Parathyroid adenoma (tissue), 2 donors: ENCODE measurements around the gene PPP1R3E.

ENCODE experiments used
- H2AFZ ChIP-seq: fragments of 300-600 bp; sonication (generic); one replicate; pipeline ENCODE4 v1.7.0; 2017; ENCODE audit warnings: antibody characterized with exemption, mild to moderate bottlenecking
- H3K27ac ChIP-seq: fragments of 300-600 bp; sonication (generic); one replicate; pipeline ENCODE4 v1.7.0; 2017
- H3K27me3 ChIP-seq: fragments of 300-600 bp; sonication (generic); one replicate; pipeline ENCODE4 v1.7.0; 2017; ENCODE audit warnings: low read length; ENCODE audit not compliant: control insufficient read depth, insufficient read depth
- H3K36me3 ChIP-seq: fragments of 300-600 bp; sonication (generic); one replicate; pipeline ENCODE4 v1.7.0; 2017; ENCODE audit warnings: low read length; ENCODE audit not compliant: control insufficient read depth, insufficient read depth
- H3K4me1 ChIP-seq: fragments of 300-600 bp; sonication (generic); one replicate; pipeline ENCODE4 v1.7.0; 2017; ENCODE audit warnings: control low read depth
- H3K4me2 ChIP-seq: fragments of 300-600 bp; sonication (generic); one replicate; pipeline ENCODE4 v1.7.0; 2017; ENCODE audit warnings: low read length
- H3K4me3 ChIP-seq: fragments of 300-600 bp; sonication (generic); one replicate; pipeline ENCODE4 v1.7.0; 2017; ENCODE audit warnings: low read depth, low read length
- H3K79me2 ChIP-seq: fragments of 300-600 bp; sonication (generic); one replicate; pipeline ENCODE4 v1.7.0; 2017; ENCODE audit warnings: control low read depth
- H3K9ac ChIP-seq: fragments of 300-600 bp; sonication (generic); one replicate; pipeline ENCODE4 v1.7.0; 2017; ENCODE audit warnings: mild to moderate bottlenecking
- H3K9me3 ChIP-seq: fragments of 300-600 bp; sonication (generic); one replicate; pipeline ENCODE4 v1.7.0; 2017; ENCODE audit warnings: low read length; ENCODE audit not compliant: control insufficient read depth
- TF ChIP-seq, protein P1 (sequence below): fragments of 300-600 bp; sonication (generic); IDR thresholded peaks from one replicate; pipeline ENCODE4 v1.7.0; 2017; ENCODE audit warnings: antibody characterized with exemption, mild to moderate bottlenecking
- donor health status: primary hyperparathyroidism.

Gene PPP1R3E

GRCh38 chr14:23347406-23348296 is 45.0 kb upstream of the PPP1R3E start:
- no peaks in the 10 kb centered on the region for H3K9me3 ChIP-seq
- no peak overlapping the region for H3K9ac ChIP-seq
- no peaks in the 10 kb centered on the region for H3K4me1 ChIP-seq
- H3K36me3 ChIP-seq = no peaks in the 10 kb centered on the region
- TF ChIP-seq, protein P1, sequence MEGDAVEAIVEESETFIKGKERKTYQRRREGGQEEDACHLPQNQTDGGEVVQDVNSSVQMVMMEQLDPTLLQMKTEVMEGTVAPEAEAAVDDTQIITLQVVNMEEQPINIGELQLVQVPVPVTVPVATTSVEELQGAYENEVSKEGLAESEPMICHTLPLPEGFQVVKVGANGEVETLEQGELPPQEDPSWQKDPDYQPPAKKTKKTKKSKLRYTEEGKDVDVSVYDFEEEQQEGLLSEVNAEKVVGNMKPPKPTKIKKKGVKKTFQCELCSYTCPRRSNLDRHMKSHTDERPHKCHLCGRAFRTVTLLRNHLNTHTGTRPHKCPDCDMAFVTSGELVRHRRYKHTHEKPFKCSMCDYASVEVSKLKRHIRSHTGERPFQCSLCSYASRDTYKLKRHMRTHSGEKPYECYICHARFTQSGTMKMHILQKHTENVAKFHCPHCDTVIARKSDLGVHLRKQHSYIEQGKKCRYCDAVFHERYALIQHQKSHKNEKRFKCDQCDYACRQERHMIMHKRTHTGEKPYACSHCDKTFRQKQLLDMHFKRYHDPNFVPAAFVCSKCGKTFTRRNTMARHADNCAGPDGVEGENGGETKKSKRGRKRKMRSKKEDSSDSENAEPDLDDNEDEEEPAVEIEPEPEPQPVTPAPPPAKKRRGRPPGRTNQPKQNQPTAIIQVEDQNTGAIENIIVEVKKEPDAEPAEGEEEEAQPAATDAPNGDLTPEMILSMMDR = no peak
- no peak overlapping the region for H3K4me2 ChIP-seq
- H3K4me3 ChIP-seq = no peak overlapping the region
- no peak overlapping the region for H3K27ac ChIP-seq
- H3K79me2 ChIP-seq = no peaks in the 10 kb centered on the region
- no peaks in the 10 kb centered on the region for H3K27me3 ChIP-seq
- no peak overlapping the region for H2AFZ ChIP-seq

- no peaks in the 10 kb centered on the region for H3K36me3 ChIP-seq
- no peak overlapping the region for H3K9ac ChIP-seq
- H3K79me2 ChIP-seq = no peaks in the 10 kb centered on the region
- H3K4me3 ChIP-seq = no peak overlapping the region
- TF ChIP-seq, protein P1 = no peak
- H3K9me3 ChIP-seq = no peaks in the 10 kb centered on the region
- H3K4me1 ChIP-seq = no peaks in the 10 kb centered on the region
- H2AFZ ChIP-seq = no peak overlapping the region
- H3K4me2 ChIP-seq = no peak overlapping the region
- no peak overlapping the region for H3K27ac ChIP-seq
- no peaks in the 10 kb centered on the region for H3K27me3 ChIP-seq
Observed at GRCh38 chr14:23346693-23347405, 44.2 kb upstream of the PPP1R3E start.

- Histone ChIP-seq H3K36me3 (no peaks in the 10 kb centered on the region), H3K27me3 (no peaks in the 10 kb centered on the region), H3K4me1 (no peaks in the 10 kb centered on the region), H3K4me2 (no peak overlapping the region), H3K27ac (no peak overlapping the region), H3K9me3 (no peaks in the 10 kb centered on the region), H2AFZ (no peak overlapping the region), H3K79me2 (no peaks in the 10 kb centered on the region), H3K9ac (no peak overlapping the region), H3K4me3 (no peak overlapping the region)
- TF ChIP-seq, protein P1 = no peak
Observed at GRCh38 chr14:23345987-23346692, 43.5 kb upstream of the PPP1R3E start.

GRCh38 chr14:23344481-23344880 is 41.8 kb upstream of the PPP1R3E start:
- H3K27ac ChIP-seq = no peak overlapping the region
- H3K27me3 ChIP-seq = no peaks in the 10 kb centered on the region
- H3K4me2 ChIP-seq = no peak overlapping the region
- H2AFZ ChIP-seq = no peak overlapping the region
- H3K36me3 ChIP-seq = no peaks in the 10 kb centered on the region
- no peaks in the 10 kb centered on the region for H3K9me3 ChIP-seq
- no peaks in the 10 kb centered on the region for H3K4me1 ChIP-seq
- TF ChIP-seq, protein P1 = no peak
- no peak overlapping the region for H3K4me3 ChIP-seq
- no peak overlapping the region for H3K9ac ChIP-seq
- no peaks in the 10 kb centered on the region for H3K79me2 ChIP-seq
